HepG2 (cell line): ENCODE measurements around the gene SWSAP1. TPM values are rescaled to one million over a fixed set of nuclear protein-coding genes. Genes with fewer than 3 reads are reported as not detected.

Experiments used
- BRF2 ChIP-seq: sonication (generic); formaldehyde crosslinking; IDR thresholded peaks from 2 replicates; pipeline ENCODE4 v1.8.1; 2022; ENCODE audit warnings: mild to moderate bottlenecking, missing genetic modification reagents
- E2F2 ChIP-seq: sonication (generic); formaldehyde crosslinking; IDR thresholded peaks from 2 replicates; pipeline ENCODE4 v1.4.0; 2020; ENCODE audit warnings: missing genetic modification reagents, borderline replicate concordance
- HDAC6 ChIP-seq: fragments of 200-600 bp; sonication (generic); IDR thresholded peaks from 2 replicates; pipeline ENCODE4 v1.7.0; 2017; ENCODE audit warnings: mild to moderate bottlenecking, antibody characterized with exemption, low read length, low read depth
- JARID2 ChIP-seq: sonication (generic); formaldehyde crosslinking; IDR thresholded peaks from 2 replicates; pipeline ENCODE4 v1.8.1; 2023; ENCODE audit warnings: missing genetic modification reagents, inconsistent platforms; ENCODE audit not compliant: insufficient replicate concordance
- MAFG ChIP-seq: sonication (generic); formaldehyde crosslinking; IDR thresholded peaks from 2 replicates; pipeline ENCODE4 v1.5.1; 2020; ENCODE audit warnings: mild to moderate bottlenecking, missing genetic modification reagents
- NFRKB ChIP-seq: fragments of 450-650 bp; IDR thresholded peaks from 2 replicates; pipeline ENCODE4 v1.6.1; 2017
- NR2F1 ChIP-seq, 2 experiments: fragments of 450-650 bp in 1 of 2; formaldehyde crosslinking in 1 of 2; IDR thresholded peaks; 2 replicates each; pipeline versions ENCODE4 v1.5.0 to v1.6.1; 2016 to 2020; ENCODE audit warnings: mild to moderate bottlenecking in 1 of 2, missing compliant biosample characterization in 1 of 2, missing genetic modification reagents in 1 of 2, moderate library complexity in 1 of 2
- NR2F6 ChIP-seq, 2 experiments: IDR thresholded peaks; 2 replicates each; pipeline ENCODE4 v1.6.1; 2016; ENCODE audit warnings: antibody characterized with exemption in 1 of 2, mild to moderate bottlenecking in 1 of 2
- NRL ChIP-seq: sonication (generic); formaldehyde crosslinking; IDR thresholded peaks from 2 replicates; pipeline ENCODE4 v1.5.0; 2020; ENCODE audit warnings: missing genetic modification reagents, mild to moderate bottlenecking, moderate library complexity, borderline replicate concordance
- PRDM15 ChIP-seq: sonication (generic); formaldehyde crosslinking; IDR thresholded peaks from 2 replicates; pipeline ENCODE4 v1.4.0; 2020; ENCODE audit warnings: missing genetic modification reagents
- SP4 ChIP-seq: sonication (generic); formaldehyde crosslinking; IDR thresholded peaks from 2 replicates; pipeline ENCODE4 v1.8.1; 2023; ENCODE audit warnings: mild to moderate bottlenecking, missing genetic modification reagents
- ZNF160 ChIP-seq: sonication (generic); formaldehyde crosslinking; IDR thresholded peaks from 2 replicates; pipeline ENCODE4 v1.8.0; 2022; ENCODE audit warnings: mild to moderate bottlenecking, inconsistent platforms, missing genetic modification reagents
- ZNF3 ChIP-seq: IDR thresholded peaks from 2 replicates; pipeline ENCODE4 v1.7.0; 2017; ENCODE audit warnings: inconsistent platforms
- ZNF362 ChIP-seq: sonication (generic); formaldehyde crosslinking; IDR thresholded peaks from 2 replicates; pipeline ENCODE4 v1.4.0; 2020; ENCODE audit warnings: missing genetic modification reagents, mild to moderate bottlenecking, borderline replicate concordance
- ZNF580 ChIP-seq: IDR thresholded peaks from 2 replicates; pipeline ENCODE4 v1.6.1; 2016; ENCODE audit warnings: low read depth, borderline replicate concordance
- ZNF766 ChIP-seq: sonication (generic); formaldehyde crosslinking; IDR thresholded peaks from 2 replicates; pipeline ENCODE4 v1.5.0; 2020; ENCODE audit warnings: missing genetic modification reagents, borderline replicate concordance
- ZSCAN22 ChIP-seq: sonication (generic); formaldehyde crosslinking; IDR thresholded peaks from 2 replicates; pipeline ENCODE4 v1.4.0; 2020; ENCODE audit warnings: mild to moderate bottlenecking, missing genetic modification reagents
- polyA plus RNA-seq, 8 experiments: library from polyadenylated mRNA; depleted of rRNA in 3 of 8; stranded (reverse) in 7 of 8; unstranded in 1 of 8; fragments of >200 nt; fragmentation: Illumina TruSeq in 4 of 8; extraction: Trizol in 4 of 8; gene quantifications; 2 replicates each; pipeline versions ENCODE4 v1.2.1 to v1.2.3, GENCODE V29; 2011 to 2016; ENCODE audit warnings: low read depth in 4 of 8, missing spikeins in 1 of 8, mixed read lengths in 1 of 8; ENCODE audit not compliant: insufficient read depth in 1 of 8
- total RNA-seq, 5 experiments: library from RNA; depleted of rRNA; stranded (reverse); fragments of >200 nt; fragmentation: Illumina TruSeq; extraction: Trizol; gene quantifications; 2 replicates each; pipeline ENCODE4 v1.2.3, GENCODE V29; 2016; ENCODE audit warnings: low read depth in 1 of 5

SWSAP1 gene
- total and polyA plus RNA-seq, 2 of the 13 experiments (the other 11 are each of a cell fraction or from before 2014, with no cell fraction given) = 2.7 to 3.3 TPM

GRCh38 chr19:11335449-11336146, 38.9 kb upstream of the SWSAP1 start (continued):
- TF ChIP-seq E2F2 (no peak), BRF2 (CRISPR knock-in tag) (no peak), MAFG (no peak), ZNF362 (CRISPR knock-in tag) (no peak), NR2F6 (IDR thresholded peaks at IDR 0.05) (0 out of 2 replicates have a peak, but pooled peaks have one; percentile 16), NR2F6 (CRISPR knock-in tag; IDR thresholded peaks at IDR 0.05) (no peak), ZNF3 (CRISPR knock-in tag) (no peak), NRL (CRISPR knock-in tag) (no peak), JARID2 (CRISPR knock-in tag) (no peak), ZNF580 (CRISPR knock-in tag) (no peak), PRDM15 (CRISPR knock-in tag) (no peak), ZNF766 (CRISPR knock-in tag) (no peak), ZSCAN22 (CRISPR knock-in tag) (peak; percentile 96), HDAC6 (no peak), NR2F1 (CRISPR knock-in tag; IDR thresholded peaks at IDR 0.05) (peak in 1 of 2 experiments; percentile 43; a peak in 2 of 4 replicates), NFRKB (no peak), ZNF160 (CRISPR knock-in tag) (no peak), SP4 (no peak)
